Stimulated activated memory B cell treated with anti-CD40 and anti-IgM and Interleukin-4, amounts not matched to agents 10 μg/mL and 1 μg/mL and 100 μg/mL, for 72 hours (primary cell): Measurements from ENCODE around the gene GALNT2.

Experiments used
- ATAC-seq: fragments of 150-1000 bp; cut with Tn5 transposase; 2 replicates; pipeline ENCODE4 v1.10.0; 2021
- H3K27ac Mint-ChIP-seq: one replicate; pipeline ENCODE4 v1.8.0; 2022; ENCODE audit warnings: mild to moderate bottlenecking, mixed read lengths
- H3K27me3 Mint-ChIP-seq: one replicate; pipeline ENCODE4 v1.8.0; 2022; ENCODE audit warnings: mixed read lengths
- H3K36me3 Mint-ChIP-seq: one replicate; pipeline ENCODE4 v1.8.0; 2022; ENCODE audit warnings: mixed read lengths
- H3K4me1 Mint-ChIP-seq: one replicate; pipeline ENCODE4 v1.8.0; 2022; ENCODE audit warnings: mixed read lengths
- H3K4me3 Mint-ChIP-seq: one replicate; pipeline ENCODE4 v1.8.0; 2022; ENCODE audit warnings: mild to moderate bottlenecking, moderate library complexity, mixed read lengths
- H3K9me3 Mint-ChIP-seq: one replicate; pipeline ENCODE4 v1.8.0; 2022; ENCODE audit warnings: mixed read lengths

The GALNT2 gene

GRCh38 chr1:230293390-230293700 lies 226.3 kb downstream of the GALNT2 start:
- no peaks in the 10 kb centered on the region for H3K36me3 Mint-ChIP-seq
- no peak for ATAC-seq
- H3K27me3 Mint-ChIP-seq: no peaks in the 10 kb centered on the region
- no peak overlapping the region for H3K27ac Mint-ChIP-seq
- peaks cover 42% of the 10 kb centered on the region for H3K4me1 Mint-ChIP-seq
- no peak overlapping the region for H3K4me3 Mint-ChIP-seq
- H3K9me3 Mint-ChIP-seq: no peaks in the 10 kb centered on the region

- Mint-ChIP-seq H3K27ac (no peak overlapping the region), H3K36me3 (no peaks in the 10 kb centered on the region), H3K9me3 (no peaks in the 10 kb centered on the region), H3K27me3 (no peaks in the 10 kb centered on the region), H3K4me3 (no peak overlapping the region), H3K4me1 (peaks cover 35% of the 10 kb centered on the region)
- no peak for ATAC-seq
Measured at GRCh38 chr1:230295367-230295766, 228.3 kb downstream of the GALNT2 start.

- no peak overlapping the region for H3K4me3 Mint-ChIP-seq
- ATAC-seq: no peak
- H3K9me3 Mint-ChIP-seq: no peaks in the 10 kb centered on the region
- H3K4me1 Mint-ChIP-seq: peaks cover 26% of the 10 kb centered on the region
- H3K27ac Mint-ChIP-seq: peak overlapping the region; percentile 66
- H3K27me3 Mint-ChIP-seq: no peaks in the 10 kb centered on the region
- no peaks in the 10 kb centered on the region for H3K36me3 Mint-ChIP-seq
Measured at GRCh38 chr1:230299191-230300006, 232.4 kb downstream of the GALNT2 start.

- H3K27ac Mint-ChIP-seq: peak overlapping the region; percentile 66
- peaks cover 26% of the 10 kb centered on the region for H3K4me1 Mint-ChIP-seq
- ATAC-seq: peak; percentile 83
- no peaks in the 10 kb centered on the region for H3K27me3 Mint-ChIP-seq
- H3K4me3 Mint-ChIP-seq: no peak overlapping the region
- H3K36me3 Mint-ChIP-seq: no peaks in the 10 kb centered on the region
- no peaks in the 10 kb centered on the region for H3K9me3 Mint-ChIP-seq
Measured at GRCh38 chr1:230300322-230301301, 233.6 kb downstream of the GALNT2 start.

- Mint-ChIP-seq H3K27ac (peak overlapping the region; percentile 66), H3K27me3 (no peaks in the 10 kb centered on the region), H3K4me3 (no peak overlapping the region), H3K36me3 (no peaks in the 10 kb centered on the region), H3K9me3 (no peaks in the 10 kb centered on the region), H3K4me1 (peaks cover 31% of the 10 kb centered on the region)
- no peak for ATAC-seq
Measured at GRCh38 chr1:230301322-230301721, 234.3 kb downstream of the GALNT2 start.

GRCh38 chr1:230301822-230302221 lies 234.8 kb downstream of the GALNT2 start:
- Mint-ChIP-seq H3K27me3 (no peaks in the 10 kb centered on the region), H3K36me3 (no peaks in the 10 kb centered on the region), H3K4me3 (no peak overlapping the region), H3K9me3 (no peaks in the 10 kb centered on the region), H3K27ac (peak overlapping the region; percentile 66), H3K4me1 (peaks cover 32% of the 10 kb centered on the region)
- no peak for ATAC-seq

- H3K27me3 Mint-ChIP-seq: no peaks in the 10 kb centered on the region
- H3K9me3 Mint-ChIP-seq: no peaks in the 10 kb centered on the region
- peaks cover 39% of the 10 kb centered on the region for H3K4me1 Mint-ChIP-seq
- H3K36me3 Mint-ChIP-seq: no peaks in the 10 kb centered on the region
- ATAC-seq: no peak
- H3K4me3 Mint-ChIP-seq: no peak overlapping the region
- H3K27ac Mint-ChIP-seq: peak overlapping the region; percentile 1
Measured at GRCh38 chr1:230303069-230303468, 236.0 kb downstream of the GALNT2 start.

GRCh38 chr1:230303822-230304221 lies 236.8 kb downstream of the GALNT2 start:
- Mint-ChIP-seq H3K27ac (peak overlapping the region; percentile 1), H3K36me3 (no peaks in the 10 kb centered on the region), H3K9me3 (no peaks in the 10 kb centered on the region), H3K4me3 (no peak overlapping the region), H3K4me1 (peaks cover 39% of the 10 kb centered on the region), H3K27me3 (no peaks in the 10 kb centered on the region)
- no peak for ATAC-seq

- peak; percentile 78 for ATAC-seq
- Mint-ChIP-seq H3K9me3 (no peaks in the 10 kb centered on the region), H3K27ac (no peak overlapping the region), H3K4me3 (no peak overlapping the region), H3K36me3 (no peaks in the 10 kb centered on the region), H3K27me3 (no peaks in the 10 kb centered on the region), H3K4me1 (peaks cover 26% of the 10 kb centered on the region)
Measured at GRCh38 chr1:230306169-230306568, 239.1 kb downstream of the GALNT2 start.

GRCh38 chr1:230307213-230307612 lies 240.2 kb downstream of the GALNT2 start:
- H3K9me3 Mint-ChIP-seq: no peaks in the 10 kb centered on the region
- no peak overlapping the region for H3K4me3 Mint-ChIP-seq
- peaks cover 19% of the 10 kb centered on the region for H3K4me1 Mint-ChIP-seq
- no peaks in the 10 kb centered on the region for H3K36me3 Mint-ChIP-seq
- H3K27me3 Mint-ChIP-seq: peaks cover 8% of the 10 kb centered on the region
- H3K27ac Mint-ChIP-seq: peak overlapping the region; percentile 32
- no peak for ATAC-seq

- Mint-ChIP-seq H3K27ac (peak overlapping the region; percentile 32), H3K4me1 (peaks cover 19% of the 10 kb centered on the region), H3K27me3 (peaks cover 9% of the 10 kb centered on the region), H3K36me3 (no peaks in the 10 kb centered on the region), H3K9me3 (no peaks in the 10 kb centered on the region), H3K4me3 (no peak overlapping the region)
- ATAC-seq: no peak
Measured at GRCh38 chr1:230308039-230308438, 241.0 kb downstream of the GALNT2 start.

GRCh38 chr1:230308821-230309220 lies 241.8 kb downstream of the GALNT2 start:
- Mint-ChIP-seq H3K27me3 (peaks cover 9% of the 10 kb centered on the region), H3K9me3 (no peaks in the 10 kb centered on the region), H3K4me3 (no peak overlapping the region), H3K4me1 (peaks cover 19% of the 10 kb centered on the region), H3K36me3 (no peaks in the 10 kb centered on the region), H3K27ac (peak overlapping the region; percentile 30)
- no peak for ATAC-seq

- Mint-ChIP-seq H3K9me3 (no peaks in the 10 kb centered on the region), H3K4me1 (peaks cover 19% of the 10 kb centered on the region), H3K36me3 (no peaks in the 10 kb centered on the region), H3K27me3 (peaks cover 9% of the 10 kb centered on the region), H3K27ac (peak overlapping the region; percentile 30), H3K4me3 (no peak overlapping the region)
- ATAC-seq: no peak
Measured at GRCh38 chr1:230309646-230310177, 242.7 kb downstream of the GALNT2 start.

- peaks cover 9% of the 10 kb centered on the region for H3K27me3 Mint-ChIP-seq
- no peaks in the 10 kb centered on the region for H3K36me3 Mint-ChIP-seq
- ATAC-seq: peak; percentile 77
- no peaks in the 10 kb centered on the region for H3K9me3 Mint-ChIP-seq
- peak overlapping the region; percentile 7 for H3K27ac Mint-ChIP-seq
- H3K4me1 Mint-ChIP-seq: peaks cover 19% of the 10 kb centered on the region
- H3K4me3 Mint-ChIP-seq: no peak overlapping the region
Measured at GRCh38 chr1:230310381-230311163, 243.5 kb downstream of the GALNT2 start.

- no peak for ATAC-seq
- H3K27me3 Mint-ChIP-seq: peaks cover 9% of the 10 kb centered on the region
- no peaks in the 10 kb centered on the region for H3K36me3 Mint-ChIP-seq
- no peak overlapping the region for H3K27ac Mint-ChIP-seq
- no peak overlapping the region for H3K4me3 Mint-ChIP-seq
- no peaks in the 10 kb centered on the region for H3K9me3 Mint-ChIP-seq
- peaks cover 6% of the 10 kb centered on the region for H3K4me1 Mint-ChIP-seq
Measured at GRCh38 chr1:230312676-230313075, 245.6 kb downstream of the GALNT2 start.
